ENCODE measurements around the gene PCGF1. TPM values are rescaled to one million over a fixed set of nuclear protein-coding genes. Genes with fewer than 3 reads are reported as not detected.

Gene PCGF1
- total and polyA plus RNA-seq, 2 of the 13 experiments (the other 11 are each of a cell fraction or from before 2014, with no cell fraction given) = 20.4 to 22.6 TPM

DNA sequence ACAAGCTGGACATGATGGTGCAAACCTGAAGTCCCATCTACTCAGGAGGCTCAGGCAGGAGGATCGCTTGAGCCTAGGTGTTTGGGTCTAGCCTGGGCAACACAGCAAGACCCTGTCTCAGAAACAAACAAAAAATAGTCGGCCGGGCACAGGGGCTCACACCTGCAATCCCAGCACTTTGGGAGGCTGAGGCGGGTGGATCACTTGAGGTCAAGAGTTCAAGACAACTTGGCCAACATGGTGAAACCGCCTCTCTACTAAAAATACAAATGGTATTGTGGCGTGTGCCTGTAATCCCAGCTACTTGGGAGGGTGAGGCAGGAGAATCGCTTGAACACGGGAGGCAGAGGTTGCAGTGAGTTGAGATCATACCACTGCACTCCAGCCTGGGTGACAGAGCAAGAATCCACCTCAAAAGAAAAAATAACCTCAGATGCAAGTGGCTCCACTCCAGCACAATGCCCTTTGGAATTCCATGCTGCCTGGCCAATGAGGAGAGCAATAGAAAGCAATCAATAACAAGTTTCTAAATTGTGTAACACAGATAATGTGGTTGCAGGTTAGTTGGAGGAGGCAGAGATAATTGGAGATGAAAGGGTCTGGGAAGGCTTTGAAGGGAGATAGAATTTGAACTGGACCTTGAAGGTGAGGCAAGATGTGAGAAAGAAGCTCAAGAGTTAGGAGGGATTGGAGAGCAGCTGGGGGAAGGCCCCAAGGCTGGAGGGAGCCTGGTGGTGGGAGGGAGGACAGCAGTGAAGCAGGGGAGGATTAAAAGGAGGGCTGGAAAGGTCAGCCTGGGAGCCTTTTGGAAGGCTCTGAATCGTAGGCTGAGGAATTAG lies 18.6 kb downstream of the PCGF1 start (continued):
- TF ChIP-seq, protein P1, sequence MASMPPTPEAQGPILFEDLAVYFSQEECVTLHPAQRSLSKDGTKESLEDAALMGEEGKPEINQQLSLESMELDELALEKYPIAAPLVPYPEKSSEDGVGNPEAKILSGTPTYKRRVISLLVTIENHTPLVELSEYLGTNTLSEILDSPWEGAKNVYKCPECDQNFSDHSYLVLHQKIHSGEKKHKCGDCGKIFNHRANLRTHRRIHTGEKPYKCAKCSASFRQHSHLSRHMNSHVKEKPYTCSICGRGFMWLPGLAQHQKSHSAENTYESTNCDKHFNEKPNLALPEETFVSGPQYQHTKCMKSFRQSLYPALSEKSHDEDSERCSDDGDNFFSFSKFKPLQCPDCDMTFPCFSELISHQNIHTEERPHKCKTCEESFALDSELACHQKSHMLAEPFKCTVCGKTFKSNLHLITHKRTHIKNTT (CRISPR knock-in tag; IDR thresholded peaks at IDR 0.05) = no peak
- TF ChIP-seq FOXK1 (CRISPR knock-in tag; IDR thresholded peaks at IDR 0.05; ENCODE audit: borderline replicate concordance, low read depth) (peak; percentile 69; the same call in 1 of the 2 replicates), ZFP36L1 (CRISPR knock-in tag; IDR thresholded peaks at IDR 0.05) (no peak), TOE1 (CRISPR knock-in tag; IDR thresholded peaks at IDR 0.05) (peak; percentile 36), ZNF431 (CRISPR knock-in tag; IDR thresholded peaks at IDR 0.05; ENCODE audit: borderline replicate concordance, low read depth) (no peak; the same call in 1 of the 2 replicates), PAX8 (CRISPR knock-in tag; IDR thresholded peaks at IDR 0.05; ENCODE audit: borderline replicate concordance) (no peak), NCOA2 (CRISPR knock-in tag; IDR thresholded peaks at IDR 0.05) (peak; percentile 95), CBX1 (IDR thresholded peaks at IDR 0.05; ENCODE audit: low read depth) (no peak), ZNF274 (CRISPR knock-in tag; IDR thresholded peaks at IDR 0.05) (no peak; the same call in 1 of the 2 replicates), IRF2 (CRISPR knock-in tag; IDR thresholded peaks at IDR 0.05) (peak; percentile 59), XBP1 (CRISPR knock-in tag; IDR thresholded peaks at IDR 0.05) (no peak), ZSCAN30 (CRISPR knock-in tag; IDR thresholded peaks at IDR 0.05) (0 out of 2 replicates have a peak, but pooled peaks have one; percentile 43), REL (CRISPR knock-in tag; conservative IDR thresholded peaks at IDR 0.05) (no peak), ZNF530 (CRISPR knock-in tag; IDR thresholded peaks at IDR 0.05; ENCODE audit: low read depth) (no peak), KDM3A (CRISPR knock-in tag; IDR thresholded peaks at IDR 0.05; ENCODE audit: low read depth) (peak; percentile 21; the same call in 1 of the 2 replicates), ZNF549 (CRISPR knock-in tag; IDR thresholded peaks at IDR 0.05) (no peak), FOXC1 (CRISPR knock-in tag; IDR thresholded peaks at IDR 0.05; ENCODE audit: borderline replicate concordance) (no peak)
- TF ChIP-seq, protein P2, sequence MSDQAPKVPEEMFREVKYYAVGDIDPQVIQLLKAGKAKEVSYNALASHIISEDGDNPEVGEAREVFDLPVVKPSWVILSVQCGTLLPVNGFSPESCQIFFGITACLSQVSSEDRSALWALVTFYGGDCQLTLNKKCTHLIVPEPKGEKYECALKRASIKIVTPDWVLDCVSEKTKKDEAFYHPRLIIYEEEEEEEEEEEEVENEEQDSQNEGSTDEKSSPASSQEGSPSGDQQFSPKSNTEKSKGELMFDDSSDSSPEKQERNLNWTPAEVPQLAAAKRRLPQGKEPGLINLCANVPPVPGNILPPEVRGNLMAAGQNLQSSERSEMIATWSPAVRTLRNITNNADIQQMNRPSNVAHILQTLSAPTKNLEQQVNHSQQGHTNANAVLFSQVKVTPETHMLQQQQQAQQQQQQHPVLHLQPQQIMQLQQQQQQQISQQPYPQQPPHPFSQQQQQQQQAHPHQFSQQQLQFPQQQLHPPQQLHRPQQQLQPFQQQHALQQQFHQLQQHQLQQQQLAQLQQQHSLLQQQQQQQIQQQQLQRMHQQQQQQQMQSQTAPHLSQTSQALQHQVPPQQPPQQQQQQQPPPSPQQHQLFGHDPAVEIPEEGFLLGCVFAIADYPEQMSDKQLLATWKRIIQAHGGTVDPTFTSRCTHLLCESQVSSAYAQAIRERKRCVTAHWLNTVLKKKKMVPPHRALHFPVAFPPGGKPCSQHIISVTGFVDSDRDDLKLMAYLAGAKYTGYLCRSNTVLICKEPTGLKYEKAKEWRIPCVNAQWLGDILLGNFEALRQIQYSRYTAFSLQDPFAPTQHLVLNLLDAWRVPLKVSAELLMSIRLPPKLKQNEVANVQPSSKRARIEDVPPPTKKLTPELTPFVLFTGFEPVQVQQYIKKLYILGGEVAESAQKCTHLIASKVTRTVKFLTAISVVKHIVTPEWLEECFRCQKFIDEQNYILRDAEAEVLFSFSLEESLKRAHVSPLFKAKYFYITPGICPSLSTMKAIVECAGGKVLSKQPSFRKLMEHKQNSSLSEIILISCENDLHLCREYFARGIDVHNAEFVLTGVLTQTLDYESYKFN (CRISPR knock-in tag; conservative IDR thresholded peaks at IDR 0.05) = peak; percentile 97
- TF ChIP-seq, protein P3, sequence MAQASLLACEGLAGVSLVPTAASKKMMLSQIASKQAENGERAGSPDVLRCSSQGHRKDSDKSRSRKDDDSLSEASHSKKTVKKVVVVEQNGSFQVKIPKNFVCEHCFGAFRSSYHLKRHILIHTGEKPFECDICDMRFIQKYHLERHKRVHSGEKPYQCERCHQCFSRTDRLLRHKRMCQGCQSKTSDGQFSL (CRISPR knock-in tag; IDR thresholded peaks at IDR 0.05) = no peak
- TF ChIP-seq, protein P4, sequence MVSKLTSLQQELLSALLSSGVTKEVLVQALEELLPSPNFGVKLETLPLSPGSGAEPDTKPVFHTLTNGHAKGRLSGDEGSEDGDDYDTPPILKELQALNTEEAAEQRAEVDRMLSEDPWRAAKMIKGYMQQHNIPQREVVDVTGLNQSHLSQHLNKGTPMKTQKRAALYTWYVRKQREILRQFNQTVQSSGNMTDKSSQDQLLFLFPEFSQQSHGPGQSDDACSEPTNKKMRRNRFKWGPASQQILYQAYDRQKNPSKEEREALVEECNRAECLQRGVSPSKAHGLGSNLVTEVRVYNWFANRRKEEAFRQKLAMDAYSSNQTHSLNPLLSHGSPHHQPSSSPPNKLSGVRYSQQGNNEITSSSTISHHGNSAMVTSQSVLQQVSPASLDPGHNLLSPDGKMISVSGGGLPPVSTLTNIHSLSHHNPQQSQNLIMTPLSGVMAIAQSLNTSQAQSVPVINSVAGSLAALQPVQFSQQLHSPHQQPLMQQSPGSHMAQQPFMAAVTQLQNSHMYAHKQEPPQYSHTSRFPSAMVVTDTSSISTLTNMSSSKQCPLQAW (CRISPR knock-in tag; IDR thresholded peaks at IDR 0.05) = peak; percentile 77; the same call in 1 of the 2 replicates
- TF ChIP-seq, protein P5, sequence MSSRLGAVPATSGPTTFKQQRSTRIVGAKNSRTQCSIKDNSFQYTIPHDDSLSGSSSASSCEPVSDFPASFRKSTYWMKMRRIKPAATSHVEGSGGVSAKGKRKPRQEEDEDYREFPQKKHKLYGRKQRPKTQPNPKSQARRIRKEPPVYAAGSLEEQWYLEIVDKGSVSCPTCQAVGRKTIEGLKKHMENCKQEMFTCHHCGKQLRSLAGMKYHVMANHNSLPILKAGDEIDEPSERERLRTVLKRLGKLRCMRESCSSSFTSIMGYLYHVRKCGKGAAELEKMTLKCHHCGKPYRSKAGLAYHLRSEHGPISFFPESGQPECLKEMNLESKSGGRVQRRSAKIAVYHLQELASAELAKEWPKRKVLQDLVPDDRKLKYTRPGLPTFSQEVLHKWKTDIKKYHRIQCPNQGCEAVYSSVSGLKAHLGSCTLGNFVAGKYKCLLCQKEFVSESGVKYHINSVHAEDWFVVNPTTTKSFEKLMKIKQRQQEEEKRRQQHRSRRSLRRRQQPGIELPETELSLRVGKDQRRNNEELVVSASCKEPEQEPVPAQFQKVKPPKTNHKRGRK (CRISPR knock-in tag; IDR thresholded peaks at IDR 0.05) = no peak
